Erythroblast (primary cell): Measurements from ENCODE around the gene AVEN.

Source experiments
- GATA1 ChIP-seq: IDR thresholded peaks from 2 replicates; pipeline ENCODE4 v1.6.1; 2011; ENCODE audit warnings: low read depth, mild to moderate bottlenecking, control low read depth, low read length, moderate library complexity
- POLR2A ChIP-seq: IDR thresholded peaks from 2 replicates; pipeline ENCODE4 v1.6.1; 2011; ENCODE audit warnings: mild to moderate bottlenecking, low read length

GRCh38 chr15:33822479-33822878 lies 216.5 kb downstream of the AVEN start:
- TF ChIP-seq POLR2A = no peak
- no peak for TF ChIP-seq GATA1
